ENCODE results near the gene DPP7.

GRCh38 chr9:137126786-137127185 is 12.3 kb upstream of the DPP7 start:
- no peak for TF ChIP-seq CTCF (IDR thresholded peaks at IDR 0.05)
- TF ChIP-seq POLR2AphosphoS5 (IDR thresholded peaks at IDR 0.05), result no peak
